GM04503 (cell line): Measurements from ENCODE around the gene KMT2D.

Experiments used
- DNase-seq: peaks from one replicate; pipeline ENCODE4 v3.0.0-alpha.2; 2012; ENCODE audit warnings: low read depth

KMT2D gene

GRCh38 chr12:49018261-49019119 is 42.1 kb downstream of the KMT2D start, which contains the start of gene PRKAG1:
TSS of gene PRKAG1 (minus strand) at chr12:49018776. CDS start at chr12:49018740, 36 bp downstream.
- peak; percentile 77 for DNase-seq

- no peak for DNase-seq
These were observed 42.7 kb downstream of the KMT2D start for GRCh38 chr12:49017891-49018260.

- no peak for DNase-seq
These were observed 45.4 kb downstream of the KMT2D start for GRCh38 chr12:49015196-49015595.

- no peak for DNase-seq
These were observed 46.0 kb downstream of the KMT2D start for GRCh38 chr12:49014547-49014946.

- no peak for DNase-seq
These were observed 47.2 kb downstream of the KMT2D start for GRCh38 chr12:49013428-49013827.

GRCh38 chr12:49012739-49013138 is 47.9 kb downstream of the KMT2D start:
- DNase-seq: no peak
